Adrenal gland (tissue), 12 donors: ENCODE measurements around the gene APLP1. TPM values are rescaled to one million over a fixed set of nuclear protein-coding genes. Genes with fewer than 3 reads are reported as not detected.

Experiments used
- DNase-seq, 7 donors: peaks; one replicate each; pipeline ENCODE4 v3.0.0-alpha.2; 2019 to 2020
- H3K27ac ChIP-seq, 5 donors: fragments of 200-600 bp; sonication (generic) in 4 of 5; 1 replicate in 3 of 5; 2 replicates in 2 of 5; pipeline versions ENCODE4 v1.5.1 to v1.8.0; 2016 to 2020; ENCODE audit warnings: mild to moderate bottlenecking in 1 of 5
- H3K27me3 ChIP-seq: fragments of 200-600 bp; 2 replicates; pipeline ENCODE4 v1.8.0; 2021
- H3K36me3 ChIP-seq, 2 donors: fragments of 200-600 bp; replicated peaks in 1 of 2; 1 replicate in 1 of 2; 2 replicates in 1 of 2; pipeline versions ENCODE4 v1.5.1 to v1.8.0; 2018 to 2022
- H3K4me1 ChIP-seq, 2 donors: fragments of 200-600 bp; replicated peaks in 1 of 2; 1 replicate in 1 of 2; 2 replicates in 1 of 2; pipeline versions ENCODE4 v1.5.1 to v1.8.0; 2018 to 2021
- H3K4me3 ChIP-seq, 4 donors: fragments of 200-600 bp; sonication (generic) in 3 of 4; one replicate each; pipeline ENCODE4 v1.5.1; 2016 to 2018
- H3K9me3 ChIP-seq, 3 donors: fragments of 200-600 bp; sonication (generic) in 1 of 3; replicated peaks in 1 of 3; 1 replicate in 2 of 3; 2 replicates in 1 of 3; pipeline versions ENCODE4 v1.5.1 to v1.8.0; 2016 to 2021
- CTCF ChIP-seq, 6 experiments: fragments of 450-650 bp in 4 of 6; fragments of 200-600 bp in 2 of 6; sonication (generic) in 1 of 6; IDR thresholded peaks; 1 replicate in 5 of 6; 2 replicates in 1 of 6; pipeline versions ENCODE4 v1.5.1 to v1.8.0; 2016 to 2021; ENCODE audit warnings: antibody characterized with exemption in 6 of 6, mild to moderate bottlenecking in 2 of 6, moderate library complexity in 1 of 6
- POLR2A ChIP-seq, 2 donors: fragments of 450-650 bp; IDR thresholded peaks; one replicate each; pipeline ENCODE4 v1.6.1; 2017; ENCODE audit warnings: antibody characterized with exemption in 2 of 2, mild to moderate bottlenecking in 2 of 2, moderate library complexity in 1 of 2
- WGBS, 4 donors: extraction: QIAGEN DNeasy Blood & Tissue Kit in 2 of 4; methylation state at CpG; one replicate each; pipeline versions ENCODE4 v1.1.5 to v1.1.7; 2013 to 2017; 5-methylcytosine and 5-hydroxymethylcytosine counted together
- intact Hi-C, 2 donors: fragments of 100-400 bp; cut with DNase I; formaldehyde crosslinking; loops; one replicate each; pipeline versions ENCODE4 v1.14.1 to v1.15.0; 2022 to 2023
- polyA plus RNA-seq, 3 donors: library from polyadenylated mRNA; stranded (reverse); fragments of 200-250 nt in 2 of 3; fragments of 350-450 nt in 1 of 3; fragmentation: Illumina TruSeq in 1 of 3; extraction: RNeasy Lipid Tissue Mini Kit (QIAGEN cat#74804) in 1 of 3; gene quantifications; one replicate each; pipeline ENCODE4 v1.2.3, GENCODE V29; 2013 to 2014
- total RNA-seq, 9 donors: library from RNA; depleted of rRNA in 4 of 9; stranded (reverse); fragments of >200 nt in 4 of 9; fragments of 120-200 nt in 1 of 9; fragmentation: NEBNext Ultra II Directional in 1 of 9; extraction: Animal tissue kit (Norgen Biotek cat#: 25700) in 1 of 9; gene quantifications; one replicate each; pipeline versions ENCODE4 v1.1.0 to v1.2.4, GENCODE V29; 2013 to 2023
- donor health status: healthy with polysubstance abuse.
- donor health status: Bipolar disorder and iron deficiency.
- donor health status: DM: yes; HTN: yes; CAD: no.
- donor health status: DM: no; HTN: no; CAD: no.
- donor health status: DM: no; HTN: no; CAD: no.
- donor health status: DM: yes; HTN: yes; CAD: no.

Gene APLP1
- total and polyA plus RNA-seq, 12 donors, result 1.0 to 278 (median 31.0) TPM

DNA sequence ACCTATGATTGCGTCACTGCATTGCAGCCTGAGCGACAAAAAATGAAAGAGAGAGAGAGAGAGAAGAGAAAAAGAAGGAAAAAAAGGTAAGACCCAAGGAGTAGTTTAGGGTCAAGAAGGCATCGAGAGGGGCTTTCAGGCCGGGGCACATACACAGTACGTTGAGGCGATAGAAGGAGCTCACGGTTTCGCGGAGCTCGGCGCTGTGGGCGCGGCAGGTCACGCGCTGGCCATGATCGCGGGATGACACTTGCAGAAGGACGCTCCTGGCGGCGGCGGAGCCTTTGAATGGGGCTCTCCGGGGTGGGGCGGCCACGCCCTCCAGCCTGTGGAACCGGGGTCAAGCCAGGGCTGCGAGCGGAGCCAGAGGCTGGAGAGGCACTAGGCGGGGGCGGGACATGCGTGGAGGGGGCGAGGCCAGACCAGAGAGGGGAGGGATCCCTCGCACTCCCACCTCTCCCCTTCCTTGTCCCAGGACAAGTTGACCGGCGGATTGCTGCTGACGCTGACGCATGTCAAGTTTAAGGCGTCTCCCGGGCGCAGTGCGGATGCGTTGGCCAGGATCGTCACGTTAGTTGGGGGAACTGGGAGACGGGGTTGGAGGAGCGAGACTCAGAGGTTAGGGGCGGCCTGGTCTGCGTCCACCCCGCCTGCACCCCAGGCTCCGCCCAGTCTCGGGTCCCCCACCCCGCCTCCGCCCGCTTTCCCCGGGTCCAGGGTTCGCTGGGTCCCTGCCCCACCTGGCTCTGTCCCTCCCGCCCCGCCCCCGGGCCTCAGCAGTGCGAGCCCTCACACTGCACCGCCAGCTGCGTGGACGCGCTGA is 22.9 kb upstream of the APLP1 start:
- Histone ChIP-seq H3K27me3 (peaks cover 61% of the 10 kb centered on the region), H3K9me3 (no peaks in the 10 kb centered on the region), H3K4me1 (peaks cover 0 to 7% of the 10 kb centered on the region in 2 donors), H3K36me3 (no peaks in the 10 kb centered on the region), H3K27ac (no peak overlapping the region), H3K4me3 (peak overlapping the region in 1 of 4 donors; percentile 41)
- intact Hi-C loops, result loop anchor here in 1 of 2 donors (5.0 kb wide), 1 partner anchor 48 kb away; no protein-coding TSS in a partner anchor
- no peak for DNase-seq
- TF ChIP-seq POLR2A (IDR thresholded peaks at IDR 0.05) (no peak), CTCF (IDR thresholded peaks at IDR 0.05) (no peak)
- WGBS, 4 donors, result 4 to 9% (median 5%) methylated on average over 28 to 62 of the region's 63 CpGs

DNA sequence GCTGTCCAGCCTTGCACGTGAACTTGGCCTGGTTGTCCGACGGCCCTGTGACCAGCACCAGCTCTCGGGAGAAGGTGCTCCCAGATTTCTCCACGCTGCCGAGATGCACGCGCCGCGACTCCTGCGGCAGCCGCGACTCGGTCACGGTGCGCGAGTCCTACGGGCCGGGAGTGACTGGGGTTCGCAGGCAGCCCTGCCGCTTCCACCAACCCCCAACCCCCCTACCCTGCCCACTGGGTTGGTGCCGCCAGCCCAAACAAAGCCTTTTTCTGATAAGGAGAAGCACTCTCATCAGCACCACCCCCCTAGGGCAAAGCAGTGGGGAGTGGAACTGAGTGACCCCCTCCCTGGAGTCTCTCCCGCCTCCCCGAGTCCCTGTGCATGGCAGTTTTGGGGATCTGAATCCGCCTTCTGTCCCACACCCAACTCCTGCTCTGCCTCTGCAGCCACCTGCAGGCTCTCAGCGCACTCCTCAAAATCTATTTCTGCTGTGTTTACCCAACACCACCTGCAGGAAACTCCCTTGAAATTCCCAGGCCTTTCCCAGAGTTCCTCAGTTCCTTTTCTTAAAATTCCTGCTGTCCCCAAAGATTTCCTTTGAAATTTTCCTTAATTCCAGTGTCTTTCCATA is 22.2 kb upstream of the APLP1 start:
- DNase-seq, result no peak
- no peak for TF ChIP-seq POLR2A (IDR thresholded peaks at IDR 0.05)
- Histone ChIP-seq H3K4me3 (no peak overlapping the region), H3K9me3 (no peaks in the 10 kb centered on the region), H3K27ac (no peak overlapping the region), H3K4me1 (peaks cover 0 to 7% of the 10 kb centered on the region in 2 donors), H3K27me3 (peaks cover 68% of the 10 kb centered on the region), H3K36me3 (no peaks in the 10 kb centered on the region)
- WGBS, 4 donors, result 7 to 35% (median 16%) methylated on average over 4 to 26 of the region's 26 CpGs
- intact Hi-C loops, result loop anchor here in 1 of 2 donors (5.0 kb wide), 1 partner anchor 49 kb away; no protein-coding TSS in a partner anchor

- intact Hi-C loops, result loop anchor here in 1 of 2 donors (5.0 kb wide), 1 partner anchor 51 kb away; no protein-coding TSS in a partner anchor
- WGBS, 4 donors, result 62 to 81% (median 75%) methylated on average over 5 to 8 of the region's 8 CpGs
- H3K9me3 ChIP-seq, result no peaks in the 10 kb centered on the region
- no peak for DNase-seq
- TF ChIP-seq CTCF (IDR thresholded peaks at IDR 0.05) (no peak), POLR2A (IDR thresholded peaks at IDR 0.05) (no peak)
- H3K36me3 ChIP-seq, result no peaks in the 10 kb centered on the region
- no peak overlapping the region for H3K4me3 ChIP-seq
- peaks cover 79% of the 10 kb centered on the region for H3K27me3 ChIP-seq
- peaks cover 0 to 7% of the 10 kb centered on the region in 2 donors for H3K4me1 ChIP-seq
- H3K27ac ChIP-seq, result no peak overlapping the region
Observed at GRCh38 chr19:35847911-35848310, 20.5 kb upstream of the APLP1 start.

DNA sequence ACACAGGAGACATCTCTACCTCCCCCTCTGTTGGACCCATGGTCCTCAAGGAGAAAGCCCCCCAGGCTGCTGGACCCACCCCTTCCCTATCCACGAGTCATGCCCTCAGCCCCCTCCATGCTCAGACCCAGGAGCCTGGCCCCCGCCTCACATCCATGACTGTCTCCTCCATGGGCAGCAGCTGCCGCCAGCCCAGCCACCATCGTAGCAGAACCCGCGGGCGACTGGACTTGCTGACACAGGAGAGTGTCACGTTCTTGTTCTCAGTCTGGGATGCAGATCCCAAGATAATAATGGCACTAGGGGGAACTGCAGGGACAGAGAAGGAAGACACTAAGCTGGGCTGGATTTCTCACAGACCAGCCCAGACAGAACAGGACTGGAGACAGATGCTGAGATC is 19.9 kb upstream of the APLP1 start:
- H3K27me3 ChIP-seq, result peaks cover 74% of the 10 kb centered on the region
- H3K4me3 ChIP-seq, result no peak overlapping the region
- intact Hi-C loops, result loop anchor here in 1 of 2 donors (5.0 kb wide), 1 partner anchor 51 kb away; no protein-coding TSS in a partner anchor
- no peaks in the 10 kb centered on the region for H3K36me3 ChIP-seq
- peaks cover 0 to 7% of the 10 kb centered on the region in 2 donors for H3K4me1 ChIP-seq
- 50 to 86% (median 77%) methylated on average over 4 to 8 of the region's 8 CpGs for WGBS, 4 donors
- H3K9me3 ChIP-seq, result no peaks in the 10 kb centered on the region
- TF ChIP-seq CTCF (IDR thresholded peaks at IDR 0.05) (no peak), POLR2A (IDR thresholded peaks at IDR 0.05) (no peak)
- no peak overlapping the region for H3K27ac ChIP-seq
- no peak for DNase-seq
